Omental fat pad (tissue), 4 donors: Measurements from ENCODE around the gene LMO4. TPM values are rescaled to one million over a fixed set of nuclear protein-coding genes. Genes with fewer than 3 reads are reported as not detected.

Experiments used
- ATAC-seq: fragments of 150-250 bp; one replicate; pipeline ENCODE4 v1.9.1; 2016; ENCODE audit warnings: mild to moderate bottlenecking, moderate library complexity; ENCODE audit not compliant: low FRiP score
- DNase-seq: peaks from one replicate; pipeline ENCODE4 v3.0.0-alpha.2; 2019; ENCODE audit warnings: low spot score
- total RNA-seq, 4 donors: library from RNA; depleted of rRNA; stranded (reverse); fragments of >200 nt; gene quantifications; one replicate each; pipeline ENCODE4 v1.1.0, GENCODE V29; 2016
- TF ChIP-seq, protein P1 (sequence below), 3 donors: fragments of 450-650 bp; IDR thresholded peaks; one replicate each; pipeline ENCODE4 v1.5.1; 2016 to 2017; ENCODE audit warnings: antibody characterized with exemption in 3 of 3, mild to moderate bottlenecking in 3 of 3, moderate library complexity in 2 of 3

Gene LMO4
- total RNA-seq, 4 donors from 2014 or later: 42.0 to 52.9 (median 49.0) TPM

DNA sequence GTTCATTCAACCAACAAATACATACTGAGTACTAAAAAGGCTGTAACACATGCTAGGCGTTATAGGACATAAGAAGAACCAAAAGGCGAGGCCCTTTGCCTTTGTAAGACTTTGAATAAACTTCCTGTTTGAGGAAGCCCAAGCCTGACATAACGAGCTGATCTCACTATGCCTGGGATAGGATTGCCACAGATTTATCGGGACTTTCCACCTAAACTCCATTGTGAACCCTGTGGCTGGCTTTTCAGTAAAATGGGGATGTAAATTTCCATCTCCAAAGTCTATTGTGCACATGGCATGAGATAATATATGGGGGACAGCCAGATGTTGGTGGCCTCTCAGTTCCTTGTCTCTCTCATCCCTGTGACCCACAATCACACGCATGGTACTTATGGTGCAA is 41.9 kb downstream of the LMO4 start:
- ATAC-seq: no peak
- no peak for DNase-seq
- TF ChIP-seq, protein P1, sequence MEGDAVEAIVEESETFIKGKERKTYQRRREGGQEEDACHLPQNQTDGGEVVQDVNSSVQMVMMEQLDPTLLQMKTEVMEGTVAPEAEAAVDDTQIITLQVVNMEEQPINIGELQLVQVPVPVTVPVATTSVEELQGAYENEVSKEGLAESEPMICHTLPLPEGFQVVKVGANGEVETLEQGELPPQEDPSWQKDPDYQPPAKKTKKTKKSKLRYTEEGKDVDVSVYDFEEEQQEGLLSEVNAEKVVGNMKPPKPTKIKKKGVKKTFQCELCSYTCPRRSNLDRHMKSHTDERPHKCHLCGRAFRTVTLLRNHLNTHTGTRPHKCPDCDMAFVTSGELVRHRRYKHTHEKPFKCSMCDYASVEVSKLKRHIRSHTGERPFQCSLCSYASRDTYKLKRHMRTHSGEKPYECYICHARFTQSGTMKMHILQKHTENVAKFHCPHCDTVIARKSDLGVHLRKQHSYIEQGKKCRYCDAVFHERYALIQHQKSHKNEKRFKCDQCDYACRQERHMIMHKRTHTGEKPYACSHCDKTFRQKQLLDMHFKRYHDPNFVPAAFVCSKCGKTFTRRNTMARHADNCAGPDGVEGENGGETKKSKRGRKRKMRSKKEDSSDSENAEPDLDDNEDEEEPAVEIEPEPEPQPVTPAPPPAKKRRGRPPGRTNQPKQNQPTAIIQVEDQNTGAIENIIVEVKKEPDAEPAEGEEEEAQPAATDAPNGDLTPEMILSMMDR (IDR thresholded peaks at IDR 0.05): no peak

- no peak for DNase-seq
- ATAC-seq: no peak
- TF ChIP-seq, protein P1 (IDR thresholded peaks at IDR 0.05): no peak
Measured at GRCh38 chr1:87379306-87379705, 50.6 kb downstream of the LMO4 start.

GRCh38 chr1:87386217-87386790 is 57.6 kb downstream of the LMO4 start:
- TF ChIP-seq, protein P1 (IDR thresholded peaks at IDR 0.05): no peak
- no peak for ATAC-seq
- no peak for DNase-seq

DNA sequence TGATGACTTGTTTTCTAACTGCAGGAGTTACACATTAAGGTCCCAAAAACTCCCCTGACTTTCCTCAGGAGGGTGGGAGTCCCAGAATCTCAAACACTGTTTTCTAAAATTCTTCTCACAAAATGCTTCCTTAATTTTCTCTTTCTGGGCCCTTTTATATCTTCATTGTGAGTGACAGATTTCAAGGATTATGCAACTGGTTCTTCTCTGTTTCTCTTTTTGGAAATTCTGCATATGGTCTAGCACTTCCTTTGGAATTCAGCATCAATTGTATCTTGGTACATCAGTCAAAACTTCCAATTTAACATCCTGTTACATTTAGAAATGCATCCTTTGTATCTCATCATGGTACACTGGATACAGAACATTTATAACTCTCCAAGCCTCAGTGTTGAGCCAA is 59.7 kb downstream of the LMO4 start:
- no peak for ATAC-seq
- TF ChIP-seq, protein P1 (IDR thresholded peaks at IDR 0.05): no peak
- DNase-seq: no peak

DNA sequence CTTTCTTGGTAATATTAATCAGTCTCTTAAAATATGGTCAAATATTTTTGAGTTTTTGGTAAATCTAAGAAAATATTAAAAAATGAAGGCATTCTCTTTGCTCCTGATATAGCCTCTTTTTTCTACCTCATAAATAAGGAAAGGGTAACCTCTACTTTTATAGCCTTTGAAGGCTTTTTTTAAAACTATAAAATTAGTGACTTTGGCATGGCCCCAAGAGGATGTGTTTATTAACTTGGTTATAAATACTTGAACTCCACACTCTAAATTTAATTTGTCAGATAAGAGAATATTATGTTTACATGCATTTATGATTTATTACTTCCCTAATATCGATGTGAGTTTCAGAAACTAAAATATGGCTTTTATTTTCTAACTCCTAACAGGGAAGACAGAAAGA is 60.3 kb downstream of the LMO4 start:
- ATAC-seq (no peak), DNase-seq (no peak)
- TF ChIP-seq, protein P1 (IDR thresholded peaks at IDR 0.05): no peak

GRCh38 chr1:87389546-87389945 is 60.9 kb downstream of the LMO4 start:
- TF ChIP-seq, protein P1 (IDR thresholded peaks at IDR 0.05): no peak
- DNase-seq (no peak), ATAC-seq (no peak)
